GM18499 (cell line): ENCODE measurements around the gene TMLHE.
"Not testable (repeated sequence)": the region's sequence is repeated elsewhere in the genome, so short reads cannot be mapped to it uniquely, and the experiment has no call there.

ENCODE experiments used
- ATAC-seq: cut with Tn5 transposase; IDR thresholded peaks from one replicate; pipeline ENCODE4 v1.9.1; 2021; ENCODE audit warnings: moderate number of reproducible peaks; ENCODE audit not compliant: insufficient read depth, unreplicated experiment

TMLHE gene

GRCh38 chrX:155612312-155613224, at the start of gene TMLHE, which contains the start of gene SPRY3:
Gene TMLHE (minus strand): TSS chrX:155612952. CDS start chrX:155545276, 67,676 bp downstream.
Gene SPRY3 (plus strand): TSS chrX:155612586.
- no peak for ATAC-seq

- ATAC-seq: no peak
Measured at GRCh38 chrX:155662282-155662681, 49.5 kb upstream of the TMLHE start.

DNA sequence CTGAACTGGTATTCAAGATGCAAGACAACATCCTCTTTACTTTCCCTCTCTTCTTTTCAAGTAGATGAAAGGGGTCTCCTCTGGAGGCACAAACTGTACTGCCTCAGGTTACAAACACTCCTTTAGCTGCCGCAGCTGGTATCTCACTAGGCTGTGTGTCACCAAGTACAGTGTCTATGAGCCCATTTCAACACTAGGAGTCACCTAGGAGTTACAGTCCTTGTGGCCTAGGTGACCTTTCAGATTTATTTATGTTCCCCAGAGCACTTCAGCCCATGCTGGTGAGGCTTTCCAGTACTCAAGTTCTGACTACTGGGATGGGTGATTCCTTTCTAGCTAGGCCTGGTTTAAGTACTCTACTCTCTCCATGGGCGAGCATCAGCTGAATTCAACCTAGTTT, 32.4 kb upstream of the TMLHE start:
- ATAC-seq: no peak

- no peak for ATAC-seq
Measured at GRCh38 chrX:155643240-155643639, 30.5 kb upstream of the TMLHE start.

- ATAC-seq: not testable (repeated sequence)
Measured at GRCh38 chrX:155641371-155641770, 28.6 kb upstream of the TMLHE start.

DNA sequence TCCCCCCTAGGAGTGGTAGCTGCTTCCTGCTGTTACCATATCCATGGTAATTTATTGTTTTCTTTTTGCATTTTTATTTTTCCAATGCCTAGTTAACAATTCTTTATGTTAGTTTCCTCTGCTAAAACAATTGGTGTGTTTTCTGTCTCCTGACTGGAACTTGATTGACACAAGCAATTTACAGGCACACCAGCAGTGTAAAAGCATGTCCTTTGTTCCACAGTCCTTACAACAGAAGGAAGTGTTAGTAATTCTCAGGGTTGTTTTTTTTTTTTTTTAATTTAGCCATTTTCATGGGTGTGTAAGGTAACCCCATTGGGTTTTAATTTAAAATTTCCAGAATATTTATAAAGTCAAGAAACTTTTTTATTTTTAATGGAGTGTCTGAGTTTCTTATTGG, 25.0 kb upstream of the TMLHE start:
- ATAC-seq: no peak

DNA sequence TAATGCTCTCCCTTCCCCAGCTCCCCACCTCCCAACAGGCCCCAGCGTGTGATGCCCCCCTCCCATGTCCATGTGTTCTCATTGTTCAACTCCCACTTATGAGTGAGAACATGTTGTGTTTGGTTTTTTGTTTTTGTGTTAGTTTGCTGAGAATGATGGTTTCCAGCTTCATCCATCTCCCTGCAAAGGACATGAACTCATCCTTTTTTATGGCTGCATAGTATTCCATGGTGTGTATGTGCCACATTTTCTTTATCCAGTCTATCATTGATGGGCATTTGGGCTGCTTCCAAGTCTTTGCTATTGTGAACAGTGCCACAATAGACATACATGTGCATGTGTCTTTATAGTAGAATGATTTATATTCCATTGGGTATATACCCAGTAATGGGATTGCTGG, 22.3 kb upstream of the TMLHE start:
- ATAC-seq: not testable (repeated sequence)

GRCh38 chrX:155632431-155633100, 19.8 kb upstream of the TMLHE start:
- no peak for ATAC-seq

- not testable (repeated sequence) for ATAC-seq
Measured at GRCh38 chrX:155620110-155620509, 7.4 kb upstream of the TMLHE start.

DNA sequence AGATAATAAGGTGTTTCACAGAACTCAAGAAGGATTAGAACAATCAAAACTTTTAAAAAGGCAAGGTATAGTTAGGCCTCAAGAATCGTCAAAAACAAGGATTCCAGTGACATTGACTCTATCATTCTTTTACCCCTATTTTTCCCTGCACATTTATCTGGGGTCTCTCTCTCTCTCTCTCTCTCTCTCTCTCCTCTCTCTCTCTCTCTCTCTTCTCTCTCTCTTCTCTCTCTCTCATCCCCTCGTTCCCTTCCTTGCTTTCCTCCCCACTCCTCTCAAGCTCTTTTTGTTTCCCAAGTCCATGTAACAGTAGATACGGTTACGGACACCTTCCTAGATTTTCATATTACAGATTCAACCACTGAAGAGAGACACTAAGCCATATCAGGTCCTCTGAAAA, 3.2 kb upstream of the TMLHE start:
- no peak for ATAC-seq

DNA sequence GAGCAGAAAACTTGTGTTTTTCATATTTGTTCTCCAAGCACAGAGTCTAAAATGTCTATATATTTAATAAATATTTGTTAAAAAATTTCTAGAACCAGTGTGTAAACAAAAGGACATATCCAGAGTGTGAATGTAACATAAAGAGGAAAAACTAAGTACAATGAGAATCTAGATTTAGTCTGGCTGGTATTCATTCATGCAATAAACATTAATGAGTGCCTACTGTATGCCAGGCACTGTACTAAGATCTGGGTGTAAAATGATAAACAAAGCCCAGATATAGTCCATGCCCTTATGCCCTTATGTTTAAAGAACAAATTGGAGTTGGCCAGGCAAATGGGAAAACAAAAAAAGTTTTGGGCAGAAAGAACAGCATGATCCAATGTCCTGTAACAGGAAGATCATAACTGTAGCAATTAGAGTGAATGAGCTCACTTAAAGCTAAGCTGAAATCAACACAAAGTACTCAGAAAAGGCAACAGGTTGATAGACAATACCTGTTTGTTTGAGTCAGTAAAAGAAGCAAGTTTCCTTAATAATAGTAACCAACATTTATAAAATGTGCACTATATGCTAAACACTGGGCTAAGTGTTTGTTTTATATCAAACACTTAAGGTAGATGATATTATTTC, 1.3 kb upstream of the TMLHE start:
- no peak for ATAC-seq

GRCh38 chrX:155611302-155611701, 1.4 kb downstream of the TMLHE start:
- no peak for ATAC-seq

GRCh38 chrX:155592981-155593380, 19.8 kb downstream of the TMLHE start:
- no peak for ATAC-seq

DNA sequence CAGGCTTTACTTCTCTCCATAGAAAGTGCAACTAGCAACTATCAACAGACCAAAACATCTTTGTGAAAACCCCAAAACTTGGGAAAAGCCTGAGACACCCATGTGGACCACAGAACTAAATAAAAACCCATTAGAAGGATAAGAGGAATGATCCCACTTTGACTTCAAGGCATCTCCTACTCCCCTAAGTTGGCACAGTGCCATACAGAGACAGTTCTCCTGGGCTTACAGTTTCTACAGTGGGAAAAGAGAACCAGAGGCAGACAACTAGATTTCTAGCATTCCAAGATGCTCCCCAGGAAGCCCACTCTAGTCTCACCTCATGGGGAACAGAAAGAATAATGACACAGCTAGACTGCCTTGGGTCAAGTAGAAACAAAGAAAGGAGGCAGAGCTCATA, 20.4 kb downstream of the TMLHE start:
- ATAC-seq: no peak

GRCh38 chrX:155577682-155578081, 35.1 kb downstream of the TMLHE start:
- ATAC-seq: peak; percentile 60

DNA sequence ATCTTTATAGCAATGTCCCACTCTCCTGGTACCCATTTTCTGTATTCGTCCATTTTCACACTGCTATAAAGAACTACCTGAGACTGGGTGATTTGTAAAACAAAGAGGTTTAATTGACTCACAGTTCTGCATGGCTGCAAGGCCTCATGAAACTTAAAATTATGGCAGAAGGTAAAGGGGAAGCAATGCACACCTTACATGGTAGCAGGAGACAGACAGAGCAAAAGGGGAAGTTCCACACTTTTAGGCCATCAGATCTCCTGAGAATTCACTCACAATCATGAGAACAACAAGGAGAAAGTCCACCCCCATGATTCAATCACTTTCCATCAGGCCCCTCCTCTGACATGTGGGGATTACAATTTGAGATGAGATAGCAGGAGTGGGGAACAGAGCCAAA, 49.7 kb downstream of the TMLHE start:
- ATAC-seq: no peak

DNA sequence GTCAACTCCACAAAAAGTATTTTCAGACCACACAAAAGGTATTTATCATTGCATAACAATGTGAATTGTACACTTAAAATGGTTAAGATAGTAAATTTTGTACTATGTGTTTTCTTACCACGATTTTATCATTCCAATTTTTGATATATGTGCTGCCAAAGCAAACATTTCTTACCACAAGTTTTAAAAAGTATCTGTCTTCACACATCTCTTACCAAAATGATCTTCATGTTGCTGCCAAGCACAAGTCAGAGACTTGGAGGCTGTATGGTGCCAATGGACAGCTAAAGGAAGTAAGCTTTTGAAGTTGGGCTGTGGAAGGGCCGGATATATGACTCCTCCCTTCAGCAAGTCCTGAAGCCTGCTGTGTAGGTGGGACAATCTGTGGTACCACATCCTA, 67.9 kb downstream of the TMLHE start:
- ATAC-seq: no peak

DNA sequence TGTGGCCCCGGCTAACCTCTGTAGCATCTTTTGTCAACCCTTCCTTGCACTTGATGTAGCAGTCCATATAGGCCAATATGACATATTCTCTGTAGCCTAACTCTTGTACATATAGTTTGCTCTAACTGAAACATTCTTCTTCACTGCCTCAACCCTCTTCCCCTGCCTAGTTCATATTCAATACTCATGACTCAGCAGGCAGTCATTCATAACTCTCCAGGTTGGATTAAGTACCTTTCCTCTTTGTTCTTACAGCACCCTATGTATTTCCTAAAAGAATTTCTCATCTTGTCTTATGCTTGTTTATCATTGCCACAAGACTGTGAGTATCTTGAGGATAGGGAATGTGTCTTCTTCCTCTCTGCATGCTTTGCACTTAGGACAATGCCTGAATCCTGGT, 76.9 kb downstream of the TMLHE start:
- ATAC-seq: no peak

DNA sequence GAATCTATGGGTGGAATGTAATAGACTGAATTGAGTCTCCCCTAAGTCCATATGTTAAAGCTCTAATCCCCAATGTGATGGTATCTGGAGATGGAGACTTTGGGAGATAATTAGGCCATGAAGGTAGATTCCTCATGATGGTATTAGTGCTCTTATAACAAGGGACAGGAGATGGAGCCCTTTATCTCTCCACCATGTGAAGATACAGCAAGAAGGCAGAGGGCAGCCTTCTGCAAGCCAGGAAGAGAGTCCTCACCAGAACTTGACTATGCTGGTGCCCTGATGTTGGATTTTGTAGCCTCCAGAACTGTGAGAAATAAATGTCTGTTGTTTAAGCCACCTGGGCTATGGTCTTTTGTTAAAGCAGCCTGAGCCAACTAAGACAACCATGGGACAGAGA, 78.0 kb downstream of the TMLHE start:
- ATAC-seq: no peak

DNA sequence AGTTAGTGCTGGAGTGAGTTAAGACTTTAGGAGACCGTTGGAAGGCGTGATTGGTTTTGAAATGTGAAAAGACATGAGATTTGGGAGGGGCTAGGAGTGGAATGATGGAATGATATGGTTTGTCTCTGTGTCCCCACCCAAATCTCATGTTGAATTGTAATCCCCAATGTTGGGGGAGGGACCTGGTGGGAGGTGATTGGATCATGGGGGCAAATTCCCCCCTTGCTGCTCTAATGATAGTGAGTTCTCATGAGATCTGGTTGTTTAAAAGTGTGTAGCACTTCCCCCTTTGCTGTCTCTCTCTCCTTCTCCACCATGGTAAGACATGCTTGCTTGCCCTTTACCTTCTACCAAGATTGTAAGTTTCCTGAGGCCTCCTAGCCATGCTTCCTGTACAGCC, 85.7 kb downstream of the TMLHE start:
- ATAC-seq: not testable (repeated sequence)

- ATAC-seq: no peak
Measured at GRCh38 chrX:155514225-155514624, 98.5 kb downstream of the TMLHE start.
